GM12874 (cell line): ENCODE data around the gene CCDC18.

ENCODE experiments used
- CTCF ChIP-seq: IDR thresholded peaks from 2 replicates; pipeline ENCODE4 v1.5.1; 2011; ENCODE audit warnings: low read depth, mild to moderate bottlenecking, control low read depth, low read length, moderate library complexity; ENCODE audit not compliant: insufficient read depth

Gene CCDC18

GRCh38 chr1:93143769-93144168 lies 36.8 kb upstream of the CCDC18 start:
- TF ChIP-seq CTCF: no peak

GRCh38 chr1:93148001-93148400 lies 32.5 kb upstream of the CCDC18 start:
- no peak for TF ChIP-seq CTCF

DNA sequence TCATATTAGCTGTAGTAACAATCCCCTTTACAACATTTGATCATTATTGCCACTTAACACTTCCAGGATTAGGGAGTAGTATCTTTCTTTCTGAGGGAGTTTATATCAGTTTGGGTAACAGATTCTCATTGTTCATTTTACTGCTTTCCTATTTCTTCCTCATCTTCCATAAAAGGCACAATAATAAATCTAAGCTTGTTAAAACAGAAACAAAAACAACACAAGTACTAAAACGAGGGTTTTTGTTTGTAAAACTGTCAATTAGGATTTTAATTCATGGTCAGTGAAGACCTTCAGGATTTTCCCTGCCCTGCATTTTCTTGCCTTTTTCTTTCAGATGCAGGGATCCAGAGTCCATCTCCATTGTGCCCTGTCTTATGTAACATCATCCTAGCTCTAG lies 29.8 kb upstream of the CCDC18 start:
- TF ChIP-seq CTCF: no peak

DNA sequence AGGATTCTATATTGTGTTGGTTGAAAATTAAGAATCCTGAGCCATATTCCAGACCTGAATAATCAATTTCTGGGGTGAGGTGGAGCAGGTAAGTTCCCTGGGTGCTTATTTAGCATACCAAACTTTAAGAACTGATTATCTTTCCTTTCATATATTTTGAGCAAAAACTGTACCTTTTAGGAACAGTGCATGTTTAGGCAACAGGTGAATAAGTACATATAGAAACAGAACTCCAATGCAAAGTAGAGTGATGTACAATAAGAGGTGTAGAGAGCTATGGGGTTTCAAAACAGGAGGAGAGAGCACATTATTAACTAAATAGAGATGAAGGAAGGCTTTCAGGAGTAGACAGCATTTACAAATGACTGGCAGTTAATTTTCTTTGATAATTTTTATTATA lies 29.1 kb upstream of the CCDC18 start:
- no peak for TF ChIP-seq CTCF

DNA sequence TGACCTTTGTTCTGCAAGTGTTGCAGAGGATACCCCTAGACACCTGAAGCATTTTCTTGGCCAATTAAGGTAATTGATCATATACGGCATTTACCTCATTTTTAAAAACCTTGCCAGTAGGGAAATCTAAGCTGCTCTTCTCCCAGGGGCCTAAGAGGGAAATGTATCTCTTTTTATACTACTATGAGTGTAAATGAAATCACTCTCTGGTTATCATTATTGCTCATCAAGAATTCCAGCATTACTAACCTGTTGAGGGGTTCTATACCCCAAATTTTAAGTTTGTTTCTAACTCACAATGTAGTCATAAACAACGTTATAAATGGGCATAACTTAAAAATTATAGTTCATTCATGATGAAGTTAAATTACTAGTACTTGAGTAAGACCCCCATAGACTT lies 27.7 kb upstream of the CCDC18 start:
- TF ChIP-seq CTCF: no peak

- TF ChIP-seq CTCF: no peak
Measured at GRCh38 chr1:93154898-93155297, 25.6 kb upstream of the CCDC18 start.

GRCh38 chr1:93155335-93155734 lies 25.2 kb upstream of the CCDC18 start:
- TF ChIP-seq CTCF: no peak

- TF ChIP-seq CTCF: no peak
Measured at GRCh38 chr1:93159337-93159736, 21.2 kb upstream of the CCDC18 start.
